Measurements from ENCODE around the gene KIAA1755. TPM values are rescaled to one million over a fixed set of nuclear protein-coding genes. Genes with fewer than 3 reads are reported as not detected.

KIAA1755 gene
- total and polyA plus RNA-seq, 9 of the 15 experiments (the other 6 are each of a cell fraction or from before 2014, with no cell fraction given) = not detected

DNA sequence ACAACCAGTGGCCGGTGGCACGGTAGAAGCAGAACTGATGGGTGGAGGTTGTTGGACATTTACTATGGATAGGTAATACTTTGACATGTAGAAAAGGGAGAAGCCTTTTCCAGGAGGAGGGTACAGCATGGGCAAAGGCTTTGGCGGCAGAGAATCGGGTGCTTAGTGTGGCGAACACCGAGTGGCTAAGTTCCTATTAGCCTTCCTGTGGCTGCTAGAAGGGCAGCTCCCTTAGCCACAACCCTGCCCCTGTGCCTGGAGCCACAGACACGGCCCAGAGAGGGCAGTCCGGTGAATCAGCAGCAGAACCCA, 57.6 kb downstream of the KIAA1755 start:
- no peak overlapping the region for H3K4me3 ChIP-seq
- H2AFZ ChIP-seq (ENCODE audit: low read depth, low read length) = peak overlapping the region; percentile 53; the same call in 1 of the 2 replicates
- H3K4me1 ChIP-seq (replicated peaks in 1 of 2; ENCODE audit: control insufficient read depth in 2 of 2, insufficient read depth in 2 of 2, low read length in 2 of 2) = peaks cover 0 to 7% of the 10 kb centered on the region in 2 experiments; a peak in 3 of 5 replicates
- H3K27me3 ChIP-seq (ENCODE audit: control insufficient read depth in 2 of 2, insufficient read depth in 2 of 2, low read length in 2 of 2) = peaks cover 8 to 17% of the 10 kb centered on the region in 2 experiments; a peak in 3 of 5 replicates
- H3K27ac ChIP-seq (ENCODE audit: extremely low read depth, low read depth, low read length) = no peak overlapping the region
- H3K36me3 ChIP-seq (ENCODE audit: control insufficient read depth, insufficient read depth, low read length) = no peaks in the 10 kb centered on the region
- CTCF ChIA-PET (ENCODE audit: low intra/inter-chr PET ratio) = no interaction called here
- ATAC-seq (no peak), DNase-seq (ENCODE audit: extremely low read depth in 1 of 4, low spot score in 3 of 4) (no peak), FAIRE-seq (no peak)
- no peak overlapping the region for H3K9ac ChIP-seq (ENCODE audit: insufficient read depth in 1 of 2, low read depth in 2 of 2, low read length in 2 of 2)
- H4K20me1 ChIP-seq (replicated peaks; ENCODE audit: control insufficient read depth, insufficient read depth, low read length) = peaks cover 3% of the 10 kb centered on the region; the same call in 1 of the 2 replicates
- no peaks in the 10 kb centered on the region for H3K79me2 ChIP-seq (ENCODE audit: control insufficient read depth, insufficient read depth, low read length)
- WGBS (ENCODE audit: insufficient coverage, low coverage, missing lambda C conversion rate) = 18% methylated on average over 8 of the region's 8 CpGs
- peak overlapping the region; percentile 20 for H3K4me2 ChIP-seq (ENCODE audit: insufficient read depth, low read length)
- H3K9me3 ChIP-seq (replicated peaks; ENCODE audit: control insufficient read depth, insufficient read depth, low read depth, low read length) = no peaks in the 10 kb centered on the region; the same call in 1 of the 2 replicates
- in situ Hi-C loops (cut with MboI) (no loop called here), intact Hi-C loops (cut with micrococcal nuclease) (no loop called here)
- H3K9me1 ChIP-seq (ENCODE audit: control insufficient read depth, insufficient read depth, low read length) = no peaks in the 10 kb centered on the region
- POLR2A ChIA-PET = interaction anchor here (0.6 kb wide), 3 partner anchors 12 to 209 kb away, joined by 3 read pairs; no protein-coding TSS in a partner anchor
- BruUV-seq (replicated peaks) = no TSS peak
- TF ChIP-seq RCOR1 (IDR thresholded peaks at IDR 0.05; ENCODE audit: borderline replicate concordance in 1 of 2, low read depth in 2 of 2, low read length in 2 of 2) = no peak
- no peak for TF ChIP-seq RB1 (IDR thresholded peaks at IDR 0.05; ENCODE audit: low read depth)
- no peak for TF ChIP-seq NCOA6 (IDR thresholded peaks at IDR 0.05)
- TF ChIP-seq NCOA2 (IDR thresholded peaks at IDR 0.05; ENCODE audit: partially characterized antibody in 2 of 2) = no peak
- TF ChIP-seq, protein P1, sequence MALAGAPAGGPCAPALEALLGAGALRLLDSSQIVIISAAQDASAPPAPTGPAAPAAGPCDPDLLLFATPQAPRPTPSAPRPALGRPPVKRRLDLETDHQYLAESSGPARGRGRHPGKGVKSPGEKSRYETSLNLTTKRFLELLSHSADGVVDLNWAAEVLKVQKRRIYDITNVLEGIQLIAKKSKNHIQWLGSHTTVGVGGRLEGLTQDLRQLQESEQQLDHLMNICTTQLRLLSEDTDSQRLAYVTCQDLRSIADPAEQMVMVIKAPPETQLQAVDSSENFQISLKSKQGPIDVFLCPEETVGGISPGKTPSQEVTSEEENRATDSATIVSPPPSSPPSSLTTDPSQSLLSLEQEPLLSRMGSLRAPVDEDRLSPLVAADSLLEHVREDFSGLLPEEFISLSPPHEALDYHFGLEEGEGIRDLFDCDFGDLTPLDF (CRISPR knock-in tag; IDR thresholded peaks at IDR 0.05) = no peak
- TF ChIP-seq, protein P2, sequence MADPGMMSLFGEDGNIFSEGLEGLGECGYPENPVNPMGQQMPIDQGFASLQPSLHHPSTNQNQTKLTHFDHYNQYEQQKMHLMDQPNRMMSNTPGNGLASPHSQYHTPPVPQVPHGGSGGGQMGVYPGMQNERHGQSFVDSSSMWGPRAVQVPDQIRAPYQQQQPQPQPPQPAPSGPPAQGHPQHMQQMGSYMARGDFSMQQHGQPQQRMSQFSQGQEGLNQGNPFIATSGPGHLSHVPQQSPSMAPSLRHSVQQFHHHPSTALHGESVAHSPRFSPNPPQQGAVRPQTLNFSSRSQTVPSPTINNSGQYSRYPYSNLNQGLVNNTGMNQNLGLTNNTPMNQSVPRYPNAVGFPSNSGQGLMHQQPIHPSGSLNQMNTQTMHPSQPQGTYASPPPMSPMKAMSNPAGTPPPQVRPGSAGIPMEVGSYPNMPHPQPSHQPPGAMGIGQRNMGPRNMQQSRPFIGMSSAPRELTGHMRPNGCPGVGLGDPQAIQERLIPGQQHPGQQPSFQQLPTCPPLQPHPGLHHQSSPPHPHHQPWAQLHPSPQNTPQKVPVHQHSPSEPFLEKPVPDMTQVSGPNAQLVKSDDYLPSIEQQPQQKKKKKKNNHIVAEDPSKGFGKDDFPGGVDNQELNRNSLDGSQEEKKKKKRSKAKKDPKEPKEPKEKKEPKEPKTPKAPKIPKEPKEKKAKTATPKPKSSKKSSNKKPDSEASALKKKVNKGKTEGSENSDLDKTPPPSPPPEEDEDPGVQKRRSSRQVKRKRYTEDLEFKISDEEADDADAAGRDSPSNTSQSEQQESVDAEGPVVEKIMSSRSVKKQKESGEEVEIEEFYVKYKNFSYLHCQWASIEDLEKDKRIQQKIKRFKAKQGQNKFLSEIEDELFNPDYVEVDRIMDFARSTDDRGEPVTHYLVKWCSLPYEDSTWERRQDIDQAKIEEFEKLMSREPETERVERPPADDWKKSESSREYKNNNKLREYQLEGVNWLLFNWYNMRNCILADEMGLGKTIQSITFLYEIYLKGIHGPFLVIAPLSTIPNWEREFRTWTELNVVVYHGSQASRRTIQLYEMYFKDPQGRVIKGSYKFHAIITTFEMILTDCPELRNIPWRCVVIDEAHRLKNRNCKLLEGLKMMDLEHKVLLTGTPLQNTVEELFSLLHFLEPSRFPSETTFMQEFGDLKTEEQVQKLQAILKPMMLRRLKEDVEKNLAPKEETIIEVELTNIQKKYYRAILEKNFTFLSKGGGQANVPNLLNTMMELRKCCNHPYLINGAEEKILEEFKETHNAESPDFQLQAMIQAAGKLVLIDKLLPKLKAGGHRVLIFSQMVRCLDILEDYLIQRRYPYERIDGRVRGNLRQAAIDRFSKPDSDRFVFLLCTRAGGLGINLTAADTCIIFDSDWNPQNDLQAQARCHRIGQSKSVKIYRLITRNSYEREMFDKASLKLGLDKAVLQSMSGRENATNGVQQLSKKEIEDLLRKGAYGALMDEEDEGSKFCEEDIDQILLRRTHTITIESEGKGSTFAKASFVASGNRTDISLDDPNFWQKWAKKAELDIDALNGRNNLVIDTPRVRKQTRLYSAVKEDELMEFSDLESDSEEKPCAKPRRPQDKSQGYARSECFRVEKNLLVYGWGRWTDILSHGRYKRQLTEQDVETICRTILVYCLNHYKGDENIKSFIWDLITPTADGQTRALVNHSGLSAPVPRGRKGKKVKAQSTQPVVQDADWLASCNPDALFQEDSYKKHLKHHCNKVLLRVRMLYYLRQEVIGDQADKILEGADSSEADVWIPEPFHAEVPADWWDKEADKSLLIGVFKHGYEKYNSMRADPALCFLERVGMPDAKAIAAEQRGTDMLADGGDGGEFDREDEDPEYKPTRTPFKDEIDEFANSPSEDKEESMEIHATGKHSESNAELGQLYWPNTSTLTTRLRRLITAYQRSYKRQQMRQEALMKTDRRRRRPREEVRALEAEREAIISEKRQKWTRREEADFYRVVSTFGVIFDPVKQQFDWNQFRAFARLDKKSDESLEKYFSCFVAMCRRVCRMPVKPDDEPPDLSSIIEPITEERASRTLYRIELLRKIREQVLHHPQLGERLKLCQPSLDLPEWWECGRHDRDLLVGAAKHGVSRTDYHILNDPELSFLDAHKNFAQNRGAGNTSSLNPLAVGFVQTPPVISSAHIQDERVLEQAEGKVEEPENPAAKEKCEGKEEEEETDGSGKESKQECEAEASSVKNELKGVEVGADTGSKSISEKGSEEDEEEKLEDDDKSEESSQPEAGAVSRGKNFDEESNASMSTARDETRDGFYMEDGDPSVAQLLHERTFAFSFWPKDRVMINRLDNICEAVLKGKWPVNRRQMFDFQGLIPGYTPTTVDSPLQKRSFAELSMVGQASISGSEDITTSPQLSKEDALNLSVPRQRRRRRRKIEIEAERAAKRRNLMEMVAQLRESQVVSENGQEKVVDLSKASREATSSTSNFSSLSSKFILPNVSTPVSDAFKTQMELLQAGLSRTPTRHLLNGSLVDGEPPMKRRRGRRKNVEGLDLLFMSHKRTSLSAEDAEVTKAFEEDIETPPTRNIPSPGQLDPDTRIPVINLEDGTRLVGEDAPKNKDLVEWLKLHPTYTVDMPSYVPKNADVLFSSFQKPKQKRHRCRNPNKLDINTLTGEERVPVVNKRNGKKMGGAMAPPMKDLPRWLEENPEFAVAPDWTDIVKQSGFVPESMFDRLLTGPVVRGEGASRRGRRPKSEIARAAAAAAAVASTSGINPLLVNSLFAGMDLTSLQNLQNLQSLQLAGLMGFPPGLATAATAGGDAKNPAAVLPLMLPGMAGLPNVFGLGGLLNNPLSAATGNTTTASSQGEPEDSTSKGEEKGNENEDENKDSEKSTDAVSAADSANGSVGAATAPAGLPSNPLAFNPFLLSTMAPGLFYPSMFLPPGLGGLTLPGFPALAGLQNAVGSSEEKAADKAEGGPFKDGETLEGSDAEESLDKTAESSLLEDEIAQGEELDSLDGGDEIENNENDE (IDR thresholded peaks at IDR 0.05; ENCODE audit: low read depth, low read length) = no peak
- TF ChIP-seq POLR2G (IDR thresholded peaks at IDR 0.05; ENCODE audit: low read depth, low read length) = no peak
- no peak for TF ChIP-seq TBL1XR1 (IDR thresholded peaks at IDR 0.05; ENCODE audit: low read length in 2 of 2)
- TF ChIP-seq ZEB2 (IDR thresholded peaks at IDR 0.05) = no peak
- no peak for TF ChIP-seq ZNF764 (CRISPR knock-in tag; IDR thresholded peaks at IDR 0.05; ENCODE audit: low read depth)
- no peak for TF ChIP-seq ZFPM2 (CRISPR knock-in tag; IDR thresholded peaks at IDR 0.05)

All from K562 (cell line).